ENCODE measurements around the gene LGALS7B. TPM values are rescaled to one million over a fixed set of nuclear protein-coding genes. Genes with fewer than 3 reads are reported as not detected.
"Not testable (repeated sequence)": the region's sequence is repeated elsewhere in the genome, so short reads cannot be mapped to it uniquely, and the experiment has no call there.

Gene LGALS7B
- total RNA-seq, 2 donors from 2014 or later = not detected

DNA sequence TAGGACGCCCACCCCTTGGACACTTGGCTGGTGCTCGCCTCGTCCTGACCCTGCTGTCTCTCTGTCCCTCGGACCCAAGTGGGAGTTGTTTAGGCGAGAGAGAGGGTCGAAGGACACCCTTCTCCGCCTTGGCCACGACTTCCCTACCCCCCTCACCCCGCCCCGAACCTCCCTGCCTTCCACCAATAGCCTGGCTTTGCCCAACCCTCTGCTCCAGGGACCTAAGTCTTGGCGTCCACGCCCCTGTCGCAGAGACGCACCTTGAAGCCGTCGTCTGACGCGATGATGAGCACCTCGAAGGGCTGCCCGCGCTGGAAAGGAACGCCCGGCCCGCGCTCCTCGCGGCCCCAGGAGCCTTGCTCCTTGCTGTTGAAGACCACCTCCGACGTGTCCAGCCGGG, 17.4 kb upstream of the LGALS7B start:
- H3K4me1 ChIP-seq (ENCODE audit: control insufficient read depth, insufficient read depth, low read length); H3K36me3 ChIP-seq (ENCODE audit: control insufficient read depth, insufficient read depth, low read length); H3K4me1 Mint-ChIP-seq; H3K27me3 Mint-ChIP-seq (ENCODE audit: insufficient read depth); H3K4me3 Mint-ChIP-seq; H3K9ac ChIP-seq (ENCODE audit: extremely low read depth, low read length, poor library complexity, severe bottlenecking); H3K9me3 ChIP-seq (ENCODE audit: control insufficient read depth, low read length); H3K27me3 ChIP-seq (ENCODE audit: control insufficient read depth, insufficient read depth, low read length, poor library complexity, severe bottlenecking); H3K4me3 ChIP-seq (ENCODE audit: low read length); H3K36me3 Mint-ChIP-seq (ENCODE audit: low read depth); H3K27ac ChIP-seq (ENCODE audit: low read depth, low read length); H3K27ac Mint-ChIP-seq; H3K9me3 Mint-ChIP-seq; DNase-seq: not testable (repeated sequence)
- no CpG with 5 or more reads among the region's 30 CpGs for WGBS, 2 experiments (ENCODE audit: insufficient coverage in 1 of 2, insufficient read length in 1 of 2)

DNA sequence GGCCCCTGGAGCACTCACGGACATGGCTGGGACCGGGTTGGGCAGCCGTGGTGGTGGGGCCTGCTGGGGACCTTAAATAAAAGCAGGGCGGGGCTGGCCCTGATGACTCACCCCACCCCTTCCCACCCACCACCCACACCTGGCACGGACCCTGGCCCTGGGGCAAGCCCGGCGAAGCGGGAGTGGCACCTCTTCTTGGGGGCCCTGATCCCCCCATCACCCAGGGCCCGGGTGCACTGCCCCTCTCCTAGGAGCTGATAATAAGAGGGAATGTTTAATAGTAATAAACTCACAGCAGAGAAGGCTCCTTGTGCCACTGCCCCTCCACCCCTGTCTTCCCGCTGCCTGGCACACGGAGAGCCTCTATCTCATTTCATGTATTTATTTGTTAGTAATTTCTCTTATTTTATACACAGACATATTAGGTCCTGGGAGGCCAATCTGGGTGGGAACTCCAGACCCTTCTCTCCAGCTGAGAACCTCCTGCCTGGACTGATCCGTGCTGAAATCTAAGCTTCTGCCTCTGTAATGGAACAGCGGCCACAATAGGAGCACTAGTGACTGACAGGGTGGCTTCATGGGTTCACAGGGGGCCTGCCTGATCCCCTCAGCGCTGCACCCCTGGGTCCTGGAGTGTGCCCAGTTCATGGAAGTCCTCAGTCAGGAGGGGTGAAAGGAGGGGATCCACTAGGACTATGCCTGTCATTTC, 15.4 kb upstream of the LGALS7B start, which contains the start of gene LGALS7:
Gene LGALS7, minus strand, starts transcription at position 49 of the 709 bp plus-strand sequence. Its CDS starts 25 bp downstream, at position 24.
- no peaks in the 10 kb centered on the region for H3K27me3 ChIP-seq (ENCODE audit: control insufficient read depth, insufficient read depth, low read length, poor library complexity, severe bottlenecking)

DNA sequence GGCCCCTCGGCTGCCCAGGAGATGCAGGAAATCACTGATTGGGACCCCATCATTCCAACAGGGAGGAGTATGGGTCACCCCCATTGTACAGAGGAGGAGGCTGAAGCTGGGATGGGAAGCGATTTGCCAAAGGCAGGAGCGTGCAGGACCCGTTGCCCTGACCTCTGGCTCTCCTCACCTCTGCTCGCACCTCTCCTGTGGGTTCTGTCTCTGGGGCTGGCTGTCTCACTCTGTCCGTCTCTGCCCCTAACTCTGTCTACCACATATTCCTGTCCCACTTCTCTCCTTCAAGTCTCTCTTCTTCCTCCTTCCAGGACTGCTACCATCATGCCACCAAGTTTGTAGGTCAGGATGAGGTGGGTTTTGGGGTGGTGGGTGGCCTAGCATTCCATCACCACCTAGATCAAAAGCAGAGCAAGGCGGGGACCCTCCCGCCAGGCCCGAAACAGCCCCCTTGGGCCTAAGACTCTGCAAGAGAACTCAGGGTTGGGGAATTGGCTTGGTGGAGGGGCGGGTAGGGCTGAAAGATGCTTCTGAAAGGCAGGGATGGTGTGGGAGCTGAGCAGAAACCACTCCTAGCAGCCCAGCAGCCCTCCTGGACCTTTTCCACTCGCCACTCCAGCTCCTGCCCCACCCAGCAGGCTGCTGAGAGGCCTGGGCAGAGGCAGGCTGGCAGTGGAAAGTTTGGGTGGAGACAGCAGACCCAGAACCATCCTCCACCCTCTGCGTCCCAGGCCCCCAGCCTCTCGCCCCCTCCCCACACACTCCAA, 14.6 kb upstream of the LGALS7B start:
- Histone ChIP-seq H3K27me3 (ENCODE audit: control insufficient read depth, insufficient read depth, low read length, poor library complexity, severe bottlenecking) (no peaks in the 10 kb centered on the region), H3K9me3 (ENCODE audit: control insufficient read depth, low read length) (no peaks in the 10 kb centered on the region), H3K4me3 (ENCODE audit: low read length) (no peak overlapping the region), H3K4me1 (ENCODE audit: control insufficient read depth, insufficient read depth, low read length) (no peaks in the 10 kb centered on the region), H3K36me3 (ENCODE audit: control insufficient read depth, insufficient read depth, low read length) (no peaks in the 10 kb centered on the region), H3K9ac (ENCODE audit: extremely low read depth, low read length, poor library complexity, severe bottlenecking) (no peak overlapping the region), H3K27ac (ENCODE audit: low read depth, low read length) (no peak overlapping the region)
- Mint-ChIP-seq H3K4me3 (no peak overlapping the region), H3K36me3 (ENCODE audit: low read depth) (no peaks in the 10 kb centered on the region), H3K27me3 (ENCODE audit: insufficient read depth) (no peaks in the 10 kb centered on the region), H3K4me1 (no peaks in the 10 kb centered on the region), H3K27ac (no peak overlapping the region), H3K9me3 (no peaks in the 10 kb centered on the region)
- WGBS, 2 experiments (ENCODE audit: insufficient coverage in 1 of 2, insufficient read length in 1 of 2) = 82 to 94% methylated on average over 4 to 13 of the region's 13 CpGs
- DNase-seq = no peak
- TF ChIP-seq, protein P1, sequence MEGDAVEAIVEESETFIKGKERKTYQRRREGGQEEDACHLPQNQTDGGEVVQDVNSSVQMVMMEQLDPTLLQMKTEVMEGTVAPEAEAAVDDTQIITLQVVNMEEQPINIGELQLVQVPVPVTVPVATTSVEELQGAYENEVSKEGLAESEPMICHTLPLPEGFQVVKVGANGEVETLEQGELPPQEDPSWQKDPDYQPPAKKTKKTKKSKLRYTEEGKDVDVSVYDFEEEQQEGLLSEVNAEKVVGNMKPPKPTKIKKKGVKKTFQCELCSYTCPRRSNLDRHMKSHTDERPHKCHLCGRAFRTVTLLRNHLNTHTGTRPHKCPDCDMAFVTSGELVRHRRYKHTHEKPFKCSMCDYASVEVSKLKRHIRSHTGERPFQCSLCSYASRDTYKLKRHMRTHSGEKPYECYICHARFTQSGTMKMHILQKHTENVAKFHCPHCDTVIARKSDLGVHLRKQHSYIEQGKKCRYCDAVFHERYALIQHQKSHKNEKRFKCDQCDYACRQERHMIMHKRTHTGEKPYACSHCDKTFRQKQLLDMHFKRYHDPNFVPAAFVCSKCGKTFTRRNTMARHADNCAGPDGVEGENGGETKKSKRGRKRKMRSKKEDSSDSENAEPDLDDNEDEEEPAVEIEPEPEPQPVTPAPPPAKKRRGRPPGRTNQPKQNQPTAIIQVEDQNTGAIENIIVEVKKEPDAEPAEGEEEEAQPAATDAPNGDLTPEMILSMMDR (conservative IDR thresholded peaks at IDR 0.05) = no peak

More for the DNA sequence above, 15.4 kb upstream of the LGALS7B start, which contains the start of gene LGALS7:
- Histone ChIP-seq H3K27ac (ENCODE audit: low read depth, low read length) (no peak within 1 kb of the TSS), H3K9me3 (ENCODE audit: control insufficient read depth, low read length) (no peaks in the 10 kb centered on the region), H3K4me3 (ENCODE audit: low read length) (no peak within 1 kb of the TSS), H3K4me1 (ENCODE audit: control insufficient read depth, insufficient read depth, low read length) (no peaks in the 10 kb centered on the region), H3K9ac (ENCODE audit: extremely low read depth, low read length, poor library complexity, severe bottlenecking) (no peak within 1 kb of the TSS), H3K36me3 (ENCODE audit: control insufficient read depth, insufficient read depth, low read length) (no peaks in the 10 kb centered on the region)
- H3K9me3 Mint-ChIP-seq = no peaks in the 10 kb centered on the region
- H3K4me1 Mint-ChIP-seq = no peaks in the 10 kb centered on the region
- 82 to 88% methylated on average over 2 to 5 of the region's 14 CpGs for WGBS, 2 experiments (ENCODE audit: insufficient coverage in 1 of 2, insufficient read length in 1 of 2)
- no peak for DNase-seq
- TF ChIP-seq, protein P1 (conservative IDR thresholded peaks at IDR 0.05) = no peak
- no peaks in the 10 kb centered on the region for H3K36me3 Mint-ChIP-seq (ENCODE audit: low read depth)
- no peak within 1 kb of the TSS for H3K4me3 Mint-ChIP-seq
- no peaks in the 10 kb centered on the region for H3K27me3 Mint-ChIP-seq (ENCODE audit: insufficient read depth)
- no peak within 1 kb of the TSS for H3K27ac Mint-ChIP-seq
